Measurements from ENCODE around the gene DBP. TPM values are rescaled to one million over a fixed set of nuclear protein-coding genes. Genes with fewer than 3 reads are reported as not detected.

DBP gene
- total and polyA plus RNA-seq, 2 of the 13 experiments (the other 11 are each of a cell fraction or from before 2014, with no cell fraction given), result 1.7 to 5.8 TPM

DNA sequence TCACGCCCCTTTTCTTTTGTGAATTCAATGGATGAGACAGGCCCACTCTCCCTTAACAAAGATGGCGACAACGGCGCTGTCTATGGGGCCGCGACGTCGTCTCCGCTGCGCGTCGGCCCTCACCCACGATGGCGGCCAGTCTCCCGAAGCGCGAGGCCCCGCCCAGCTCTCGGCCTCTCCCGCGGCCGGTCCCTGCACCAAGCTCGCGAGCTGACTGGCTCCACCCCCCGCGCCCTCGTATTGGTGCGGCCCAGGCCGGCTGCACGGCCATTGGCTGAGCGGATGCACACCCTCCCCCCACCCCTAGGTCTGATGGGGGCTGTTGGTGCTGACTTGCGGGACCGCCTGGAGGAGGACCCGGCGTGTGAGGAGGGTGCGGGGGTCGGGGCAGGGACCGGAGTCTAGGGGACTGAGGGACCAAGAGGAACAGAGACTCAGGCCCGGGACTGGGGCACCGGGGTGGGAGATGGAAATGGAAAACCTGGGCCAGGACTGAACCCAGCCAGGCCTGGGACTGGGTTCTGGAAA, 13.0 kb downstream of the DBP start (continued):
- TF ChIP-seq, protein P1, sequence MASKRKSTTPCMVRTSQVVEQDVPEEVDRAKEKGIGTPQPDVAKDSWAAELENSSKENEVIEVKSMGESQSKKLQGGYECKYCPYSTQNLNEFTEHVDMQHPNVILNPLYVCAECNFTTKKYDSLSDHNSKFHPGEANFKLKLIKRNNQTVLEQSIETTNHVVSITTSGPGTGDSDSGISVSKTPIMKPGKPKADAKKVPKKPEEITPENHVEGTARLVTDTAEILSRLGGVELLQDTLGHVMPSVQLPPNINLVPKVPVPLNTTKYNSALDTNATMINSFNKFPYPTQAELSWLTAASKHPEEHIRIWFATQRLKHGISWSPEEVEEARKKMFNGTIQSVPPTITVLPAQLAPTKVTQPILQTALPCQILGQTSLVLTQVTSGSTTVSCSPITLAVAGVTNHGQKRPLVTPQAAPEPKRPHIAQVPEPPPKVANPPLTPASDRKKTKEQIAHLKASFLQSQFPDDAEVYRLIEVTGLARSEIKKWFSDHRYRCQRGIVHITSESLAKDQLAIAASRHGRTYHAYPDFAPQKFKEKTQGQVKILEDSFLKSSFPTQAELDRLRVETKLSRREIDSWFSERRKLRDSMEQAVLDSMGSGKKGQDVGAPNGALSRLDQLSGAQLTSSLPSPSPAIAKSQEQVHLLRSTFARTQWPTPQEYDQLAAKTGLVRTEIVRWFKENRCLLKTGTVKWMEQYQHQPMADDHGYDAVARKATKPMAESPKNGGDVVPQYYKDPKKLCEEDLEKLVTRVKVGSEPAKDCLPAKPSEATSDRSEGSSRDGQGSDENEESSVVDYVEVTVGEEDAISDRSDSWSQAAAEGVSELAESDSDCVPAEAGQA (IDR thresholded peaks at IDR 0.05; ENCODE audit: low read depth), result peak; percentile 93
- TF ChIP-seq, protein P1 (CRISPR knock-in tag; IDR thresholded peaks at IDR 0.05; ENCODE audit: borderline replicate concordance), result no peak
- no peak for TF ChIP-seq ZNF879 (CRISPR knock-in tag; IDR thresholded peaks at IDR 0.05)
- no peak for TF ChIP-seq HNF4A (CRISPR knock-in tag; IDR thresholded peaks at IDR 0.05)
- TF ChIP-seq, protein P2, sequence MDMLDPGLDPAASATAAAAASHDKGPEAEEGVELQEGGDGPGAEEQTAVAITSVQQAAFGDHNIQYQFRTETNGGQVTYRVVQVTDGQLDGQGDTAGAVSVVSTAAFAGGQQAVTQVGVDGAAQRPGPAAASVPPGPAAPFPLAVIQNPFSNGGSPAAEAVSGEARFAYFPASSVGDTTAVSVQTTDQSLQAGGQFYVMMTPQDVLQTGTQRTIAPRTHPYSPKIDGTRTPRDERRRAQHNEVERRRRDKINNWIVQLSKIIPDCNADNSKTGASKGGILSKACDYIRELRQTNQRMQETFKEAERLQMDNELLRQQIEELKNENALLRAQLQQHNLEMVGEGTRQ (IDR thresholded peaks at IDR 0.05; ENCODE audit: low read depth, low read length), result no peak
- TF ChIP-seq, protein P2 (CRISPR knock-in tag; IDR thresholded peaks at IDR 0.05; ENCODE audit: borderline replicate concordance), result no peak
- no peak for TF ChIP-seq ZZZ3 (CRISPR knock-in tag; IDR thresholded peaks at IDR 0.05; ENCODE audit: borderline replicate concordance)
- no peak for TF ChIP-seq MIER2 (CRISPR knock-in tag; IDR thresholded peaks at IDR 0.05)
- no peak for TF ChIP-seq SP1 (IDR thresholded peaks at IDR 0.05)
- TF ChIP-seq SP1 (CRISPR knock-in tag; IDR thresholded peaks at IDR 0.05), result peak; percentile 51; the same call in 1 of the 2 replicates
- TF ChIP-seq SP5 (CRISPR knock-in tag; IDR thresholded peaks at IDR 0.05; ENCODE audit: borderline replicate concordance, low read depth), result no peak; the same call in 1 of the 2 replicates
- no peak for TF ChIP-seq ZNF441 (CRISPR knock-in tag; IDR thresholded peaks at IDR 0.05; ENCODE audit: borderline replicate concordance)
- no peak for TF ChIP-seq KDM1A (CRISPR knock-in tag; IDR thresholded peaks at IDR 0.05)
- TF ChIP-seq, protein P3, sequence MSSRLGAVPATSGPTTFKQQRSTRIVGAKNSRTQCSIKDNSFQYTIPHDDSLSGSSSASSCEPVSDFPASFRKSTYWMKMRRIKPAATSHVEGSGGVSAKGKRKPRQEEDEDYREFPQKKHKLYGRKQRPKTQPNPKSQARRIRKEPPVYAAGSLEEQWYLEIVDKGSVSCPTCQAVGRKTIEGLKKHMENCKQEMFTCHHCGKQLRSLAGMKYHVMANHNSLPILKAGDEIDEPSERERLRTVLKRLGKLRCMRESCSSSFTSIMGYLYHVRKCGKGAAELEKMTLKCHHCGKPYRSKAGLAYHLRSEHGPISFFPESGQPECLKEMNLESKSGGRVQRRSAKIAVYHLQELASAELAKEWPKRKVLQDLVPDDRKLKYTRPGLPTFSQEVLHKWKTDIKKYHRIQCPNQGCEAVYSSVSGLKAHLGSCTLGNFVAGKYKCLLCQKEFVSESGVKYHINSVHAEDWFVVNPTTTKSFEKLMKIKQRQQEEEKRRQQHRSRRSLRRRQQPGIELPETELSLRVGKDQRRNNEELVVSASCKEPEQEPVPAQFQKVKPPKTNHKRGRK (CRISPR knock-in tag; IDR thresholded peaks at IDR 0.05), result no peak
- no peak for TF ChIP-seq ATF6 (CRISPR knock-in tag; conservative IDR thresholded peaks at IDR 0.05)
- no peak for TF ChIP-seq PREB (CRISPR knock-in tag; IDR thresholded peaks at IDR 0.05)
- no peak for TF ChIP-seq ZNF180 (CRISPR knock-in tag; IDR thresholded peaks at IDR 0.05; ENCODE audit: borderline replicate concordance, low read depth)
- TF ChIP-seq, protein P4, sequence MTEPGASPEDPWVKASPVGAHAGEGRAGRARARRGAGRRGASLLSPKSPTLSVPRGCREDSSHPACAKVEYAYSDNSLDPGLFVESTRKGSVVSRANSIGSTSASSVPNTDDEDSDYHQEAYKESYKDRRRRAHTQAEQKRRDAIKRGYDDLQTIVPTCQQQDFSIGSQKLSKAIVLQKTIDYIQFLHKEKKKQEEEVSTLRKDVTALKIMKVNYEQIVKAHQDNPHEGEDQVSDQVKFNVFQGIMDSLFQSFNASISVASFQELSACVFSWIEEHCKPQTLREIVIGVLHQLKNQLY (CRISPR knock-in tag; IDR thresholded peaks at IDR 0.05), result no peak

All from HepG2 (cell line).